Measurements from ENCODE around the gene VPS35L.

GRCh38 chr16:19524616-19525384 lies 30.7 kb upstream of the VPS35L start:
- TF ChIP-seq CTCF (conservative IDR thresholded peaks at IDR 0.05; ENCODE audit: low read depth, low read length) (no peak), EZH2 (IDR thresholded peaks at IDR 0.05; ENCODE audit: borderline replicate concordance, low read depth, low read length, poor library complexity, severe bottlenecking) (no peak)

Data from A673 (cell line).